Measurements from ENCODE around the gene ANKMY2.

The ANKMY2 gene

DNA sequence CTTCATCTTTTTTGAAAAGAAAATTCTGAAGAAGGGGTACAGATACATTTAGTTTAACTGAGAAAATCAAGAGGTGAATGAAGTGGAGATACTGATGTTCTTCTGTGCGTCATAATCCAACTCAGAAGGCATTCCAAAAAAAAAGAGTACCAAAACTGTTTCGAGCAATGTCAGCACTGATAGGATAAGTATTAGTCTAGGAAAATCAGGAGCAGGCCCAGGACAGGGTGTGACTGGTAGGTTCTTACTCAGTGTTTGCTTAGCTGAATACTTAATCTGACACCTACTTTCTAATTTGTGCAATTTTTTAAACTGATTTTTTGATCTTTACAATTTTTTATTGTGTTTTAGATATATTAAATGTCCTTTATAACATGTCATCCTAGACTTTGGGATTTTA, 4.7 kb upstream of the ANKMY2 start:
- no peaks in the 10 kb centered on the region for H3K27me3 ChIP-seq (ENCODE audit: insufficient read depth, poor library complexity, severe bottlenecking)
- TF ChIP-seq GABPA (IDR thresholded peaks at IDR 0.05; ENCODE audit: low read depth) (no peak), SPI1 (IDR thresholded peaks at IDR 0.05; ENCODE audit: borderline replicate concordance, low read depth) (no peak), POLR2AphosphoS5 (IDR thresholded peaks at IDR 0.05; ENCODE audit: low read depth) (no peak)
- TF ChIP-seq, protein P1, sequence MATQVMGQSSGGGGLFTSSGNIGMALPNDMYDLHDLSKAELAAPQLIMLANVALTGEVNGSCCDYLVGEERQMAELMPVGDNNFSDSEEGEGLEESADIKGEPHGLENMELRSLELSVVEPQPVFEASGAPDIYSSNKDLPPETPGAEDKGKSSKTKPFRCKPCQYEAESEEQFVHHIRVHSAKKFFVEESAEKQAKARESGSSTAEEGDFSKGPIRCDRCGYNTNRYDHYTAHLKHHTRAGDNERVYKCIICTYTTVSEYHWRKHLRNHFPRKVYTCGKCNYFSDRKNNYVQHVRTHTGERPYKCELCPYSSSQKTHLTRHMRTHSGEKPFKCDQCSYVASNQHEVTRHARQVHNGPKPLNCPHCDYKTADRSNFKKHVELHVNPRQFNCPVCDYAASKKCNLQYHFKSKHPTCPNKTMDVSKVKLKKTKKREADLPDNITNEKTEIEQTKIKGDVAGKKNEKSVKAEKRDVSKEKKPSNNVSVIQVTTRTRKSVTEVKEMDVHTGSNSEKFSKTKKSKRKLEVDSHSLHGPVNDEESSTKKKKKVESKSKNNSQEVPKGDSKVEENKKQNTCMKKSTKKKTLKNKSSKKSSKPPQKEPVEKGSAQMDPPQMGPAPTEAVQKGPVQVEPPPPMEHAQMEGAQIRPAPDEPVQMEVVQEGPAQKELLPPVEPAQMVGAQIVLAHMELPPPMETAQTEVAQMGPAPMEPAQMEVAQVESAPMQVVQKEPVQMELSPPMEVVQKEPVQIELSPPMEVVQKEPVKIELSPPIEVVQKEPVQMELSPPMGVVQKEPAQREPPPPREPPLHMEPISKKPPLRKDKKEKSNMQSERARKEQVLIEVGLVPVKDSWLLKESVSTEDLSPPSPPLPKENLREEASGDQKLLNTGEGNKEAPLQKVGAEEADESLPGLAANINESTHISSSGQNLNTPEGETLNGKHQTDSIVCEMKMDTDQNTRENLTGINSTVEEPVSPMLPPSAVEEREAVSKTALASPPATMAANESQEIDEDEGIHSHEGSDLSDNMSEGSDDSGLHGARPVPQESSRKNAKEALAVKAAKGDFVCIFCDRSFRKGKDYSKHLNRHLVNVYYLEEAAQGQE (IDR thresholded peaks at IDR 0.05; ENCODE audit: insufficient replicate concordance, low read depth) = no peak
- TF ChIP-seq, protein P2, sequence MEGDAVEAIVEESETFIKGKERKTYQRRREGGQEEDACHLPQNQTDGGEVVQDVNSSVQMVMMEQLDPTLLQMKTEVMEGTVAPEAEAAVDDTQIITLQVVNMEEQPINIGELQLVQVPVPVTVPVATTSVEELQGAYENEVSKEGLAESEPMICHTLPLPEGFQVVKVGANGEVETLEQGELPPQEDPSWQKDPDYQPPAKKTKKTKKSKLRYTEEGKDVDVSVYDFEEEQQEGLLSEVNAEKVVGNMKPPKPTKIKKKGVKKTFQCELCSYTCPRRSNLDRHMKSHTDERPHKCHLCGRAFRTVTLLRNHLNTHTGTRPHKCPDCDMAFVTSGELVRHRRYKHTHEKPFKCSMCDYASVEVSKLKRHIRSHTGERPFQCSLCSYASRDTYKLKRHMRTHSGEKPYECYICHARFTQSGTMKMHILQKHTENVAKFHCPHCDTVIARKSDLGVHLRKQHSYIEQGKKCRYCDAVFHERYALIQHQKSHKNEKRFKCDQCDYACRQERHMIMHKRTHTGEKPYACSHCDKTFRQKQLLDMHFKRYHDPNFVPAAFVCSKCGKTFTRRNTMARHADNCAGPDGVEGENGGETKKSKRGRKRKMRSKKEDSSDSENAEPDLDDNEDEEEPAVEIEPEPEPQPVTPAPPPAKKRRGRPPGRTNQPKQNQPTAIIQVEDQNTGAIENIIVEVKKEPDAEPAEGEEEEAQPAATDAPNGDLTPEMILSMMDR (IDR thresholded peaks at IDR 0.05; ENCODE audit: insufficient read depth, low read length) = no peak
- no peak for DNase-seq (ENCODE audit: low read depth in 1 of 2, low spot score in 1 of 2)
- no peak overlapping the region for H3K27ac ChIP-seq (replicated peaks)
- H3K4me3 ChIP-seq (replicated peaks; ENCODE audit: insufficient read depth, low read length) = no peak overlapping the region

DNA sequence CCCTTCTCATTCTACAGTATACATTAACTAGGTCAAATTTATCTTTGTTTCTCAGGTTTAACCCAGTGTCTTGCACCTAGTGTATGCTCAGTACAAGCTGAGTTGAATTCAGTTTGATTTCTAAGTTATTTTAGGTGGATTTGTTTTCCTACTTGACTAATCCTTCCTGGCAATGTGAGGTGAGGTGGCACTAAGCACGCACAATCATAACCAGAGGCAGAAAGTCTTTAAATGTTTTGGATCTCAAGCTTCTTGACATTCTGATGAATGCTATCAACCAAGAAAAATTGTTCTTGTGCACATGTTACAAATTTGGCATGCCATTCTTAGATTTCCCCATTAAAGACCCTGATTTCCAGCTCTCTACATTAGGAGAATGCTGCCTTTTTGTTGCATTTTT, 3.6 kb upstream of the ANKMY2 start:
- DNase-seq (ENCODE audit: low read depth in 1 of 2, low spot score in 1 of 2) = no peak
- TF ChIP-seq POLR2AphosphoS5 (IDR thresholded peaks at IDR 0.05; ENCODE audit: low read depth) = no peak
- H3K27me3 ChIP-seq (ENCODE audit: insufficient read depth, poor library complexity, severe bottlenecking) = no peaks in the 10 kb centered on the region
- H3K4me3 ChIP-seq (replicated peaks; ENCODE audit: insufficient read depth, low read length) = no peak overlapping the region
- no peak overlapping the region for H3K27ac ChIP-seq (replicated peaks)

DNA sequence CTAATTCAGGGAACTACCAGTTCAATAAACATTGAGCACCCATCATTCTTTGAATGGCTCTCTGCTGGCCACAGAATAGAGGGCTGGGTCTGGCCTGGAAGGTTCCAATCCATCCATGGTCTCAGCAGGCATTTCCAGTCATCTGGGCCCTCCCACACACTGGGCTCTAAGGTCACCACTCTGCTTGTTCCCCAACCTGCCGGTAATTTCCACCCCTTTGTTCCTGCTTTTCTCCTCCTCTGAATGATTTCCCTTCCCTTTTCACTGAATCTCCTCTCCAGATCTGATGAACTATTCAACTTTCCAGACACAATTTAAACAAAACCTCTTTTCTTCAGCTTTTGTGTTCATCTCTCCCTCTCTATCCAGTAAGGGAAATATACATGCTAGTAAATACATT, 3.0 kb upstream of the ANKMY2 start:
- H3K27ac ChIP-seq (replicated peaks) = no peak overlapping the region
- peak in 1 of 2 experiments; percentile 12 for DNase-seq (ENCODE audit: low read depth in 1 of 2, low spot score in 1 of 2)
- no peak for TF ChIP-seq SPI1 (IDR thresholded peaks at IDR 0.05; ENCODE audit: borderline replicate concordance, low read depth)
- TF ChIP-seq POLR2AphosphoS5 (IDR thresholded peaks at IDR 0.05; ENCODE audit: low read depth) = no peak
- no peak for TF ChIP-seq GABPA (IDR thresholded peaks at IDR 0.05; ENCODE audit: low read depth)
- TF ChIP-seq, protein P2 (IDR thresholded peaks at IDR 0.05; ENCODE audit: insufficient read depth, low read length) = no peak
- TF ChIP-seq, protein P1 (IDR thresholded peaks at IDR 0.05; ENCODE audit: insufficient replicate concordance, low read depth) = no peak
- no peaks in the 10 kb centered on the region for H3K27me3 ChIP-seq (ENCODE audit: insufficient read depth, poor library complexity, severe bottlenecking)
- 0 out of 2 replicates have a peak overlapping the region, but pooled peaks have one; percentile 4 for H3K4me3 ChIP-seq (replicated peaks; ENCODE audit: insufficient read depth, low read length)

DNA sequence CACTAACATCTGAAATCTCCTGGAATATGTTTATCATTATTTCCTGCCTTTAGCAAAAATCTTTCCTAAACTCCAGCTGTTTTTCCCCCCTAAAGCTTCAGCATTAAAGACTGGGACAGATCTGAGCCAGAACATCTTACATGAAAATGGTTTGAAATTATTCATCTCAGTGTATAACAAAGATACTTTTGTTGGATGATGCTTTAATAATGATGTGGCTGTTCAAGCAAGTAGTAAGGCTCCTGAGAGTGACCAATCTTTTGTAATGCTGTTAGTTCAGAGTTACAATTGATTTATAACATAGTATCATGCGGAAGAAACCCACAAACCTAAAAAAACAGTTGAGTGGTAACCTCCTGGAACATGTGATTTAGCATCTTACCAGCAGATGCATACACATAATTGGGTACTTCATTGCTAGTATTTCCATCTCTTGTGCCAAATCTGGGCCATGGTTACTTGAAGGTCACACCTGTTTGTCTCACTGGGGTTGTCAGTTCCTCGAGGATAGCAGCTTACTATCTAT, 1.9 kb upstream of the ANKMY2 start:
- TF ChIP-seq GABPA (IDR thresholded peaks at IDR 0.05; ENCODE audit: low read depth) = no peak
- TF ChIP-seq, protein P1 (IDR thresholded peaks at IDR 0.05; ENCODE audit: insufficient replicate concordance, low read depth) = no peak
- peak overlapping the region; percentile 74 for H3K4me3 ChIP-seq (replicated peaks; ENCODE audit: insufficient read depth, low read length)

More for the DNA sequence above, 1.9 kb upstream of the ANKMY2 start:
- no peaks in the 10 kb centered on the region for H3K27me3 ChIP-seq (ENCODE audit: insufficient read depth, poor library complexity, severe bottlenecking)
- DNase-seq (ENCODE audit: low read depth in 1 of 2, low spot score in 1 of 2) = no peak
- no peak overlapping the region; the same call in 1 of the 2 replicates for H3K27ac ChIP-seq (replicated peaks)

Measured in HL-60 (cell line).